Neural cell (in vitro differentiated cells): Measurements from ENCODE around the gene MASP2. TPM values are rescaled to one million over a fixed set of nuclear protein-coding genes. Genes with fewer than 3 reads are reported as not detected.

Source experiments
- H2AFZ ChIP-seq: fragments of 200-600, 300-800 bp; sonication (generic), shearing (Covaris generic); 2 replicates; pipeline ENCODE4 v1.6.0; 2014; ENCODE audit warnings: low read depth, mild to moderate bottlenecking, antibody characterized with exemption, low read length, moderate library complexity
- H3F3A ChIP-seq: fragments of 200-600 bp; shearing (Covaris generic); 2 replicates; pipeline ENCODE4 v1.6.1; 2016; ENCODE audit warnings: mild to moderate bottlenecking, moderate library complexity, mixed read lengths, antibody characterized with exemption, low read length; ENCODE audit not compliant: insufficient read depth, poor library complexity, severe bottlenecking
- H3K27ac ChIP-seq: fragments of 200-600, 300-800 bp; sonication (generic), shearing (Covaris generic); 2 replicates; pipeline ENCODE4 v1.5.1; 2014; ENCODE audit warnings: mild to moderate bottlenecking, low read length, moderate library complexity
- H3K27me3 ChIP-seq: fragments of 300-800, 200-600 bp; sonication (generic), shearing (Covaris generic); 2 replicates; pipeline ENCODE4 v1.6.0; 2014; ENCODE audit warnings: mild to moderate bottlenecking, low read depth, low read length, moderate library complexity; ENCODE audit not compliant: insufficient read depth
- H3K36me3 ChIP-seq: fragments of 300-800, 200-600 bp; sonication (generic), shearing (Covaris generic); 2 replicates; pipeline ENCODE4 v1.5.1; 2014; ENCODE audit warnings: mild to moderate bottlenecking, antibody characterized with exemption, low read length, moderate library complexity; ENCODE audit not compliant: insufficient read depth
- H3K4me2 ChIP-seq: fragments of 300-800, 200-600 bp; sonication (generic), shearing (Covaris generic); 2 replicates; pipeline ENCODE4 v1.6.0; 2014; ENCODE audit warnings: mild to moderate bottlenecking, low read length
- H3K4me3 ChIP-seq: fragments of 300-800, 200-600 bp; sonication (generic), shearing (Covaris generic); 2 replicates; pipeline ENCODE4 v1.5.1; 2014; ENCODE audit warnings: mild to moderate bottlenecking, low read length, moderate library complexity
- H3K79me2 ChIP-seq: fragments of 200-600 bp; shearing (Covaris generic); replicated peaks from 2 replicates; pipeline ENCODE4 v1.6.0; 2014; ENCODE audit warnings: mild to moderate bottlenecking, low read length, moderate library complexity; ENCODE audit not compliant: insufficient read depth
- H3K9ac ChIP-seq: fragments of 300-800, 200-600 bp; sonication (generic), shearing (Covaris generic); 2 replicates; pipeline ENCODE4 v1.6.1; 2016; ENCODE audit warnings: mild to moderate bottlenecking, low read length, mixed read lengths
- H3K9me2 ChIP-seq: fragments of 200-600 bp; shearing (Covaris generic); 2 replicates; pipeline ENCODE4 v1.6.1; 2016; ENCODE audit warnings: mild to moderate bottlenecking, low read length, mixed read lengths; ENCODE audit not compliant: insufficient read depth
- H3K9me3 ChIP-seq: fragments of 200-600, 300-800 bp; sonication (generic), shearing (Covaris generic); 2 replicates; pipeline ENCODE4 v1.6.1; 2016; ENCODE audit warnings: mild to moderate bottlenecking, mixed run types, low read length, moderate library complexity, mixed read lengths
- H4K20me1 ChIP-seq: fragments of 200-600 bp; shearing (Covaris generic); 2 replicates; pipeline ENCODE4 v1.6.1; 2016; ENCODE audit warnings: mild to moderate bottlenecking, mixed run types; ENCODE audit not compliant: insufficient read depth
- EP300 ChIP-seq: fragments of 450-650 bp; conservative IDR thresholded peaks from 2 replicates; pipeline ENCODE4 v1.6.1; 2014; ENCODE audit warnings: antibody characterized with exemption, mild to moderate bottlenecking, moderate library complexity; ENCODE audit not compliant: poor library complexity, severe bottlenecking
- EZH2 ChIP-seq: fragments of 200-600, 300-800 bp; shearing (Covaris generic), sonication (generic); IDR thresholded peaks from 2 replicates; pipeline ENCODE4 v1.6.1; 2014; ENCODE audit warnings: antibody characterized with exemption, low read length, borderline replicate concordance, mild to moderate bottlenecking; ENCODE audit not compliant: insufficient read depth, poor library complexity, severe bottlenecking
- MXI1 ChIP-seq: fragments of 450-650 bp; conservative IDR thresholded peaks from 2 replicates; pipeline ENCODE4 v1.6.1; 2014; ENCODE audit warnings: antibody characterized with exemption, mild to moderate bottlenecking; ENCODE audit not compliant: poor library complexity, severe bottlenecking
- POLR2AphosphoS5 ChIP-seq: IDR thresholded peaks from 2 replicates; pipeline ENCODE4 v1.6.1; 2012
- RAD21 ChIP-seq: fragments of 450-650 bp; conservative IDR thresholded peaks from 2 replicates; pipeline ENCODE4 v1.6.1; 2014; ENCODE audit warnings: antibody characterized with exemption, mild to moderate bottlenecking, moderate library complexity
- SMC3 ChIP-seq: fragments of 450-650 bp; conservative IDR thresholded peaks from 2 replicates; pipeline ENCODE4 v1.6.1; 2014; ENCODE audit warnings: antibody characterized with exemption, mild to moderate bottlenecking, moderate library complexity; ENCODE audit not compliant: poor library complexity
- TAF1 ChIP-seq: IDR thresholded peaks from 2 replicates; pipeline ENCODE4 v1.6.1; 2012; ENCODE audit warnings: low read depth
- polyA plus RNA-seq: library from polyadenylated mRNA; depleted of rRNA; stranded (reverse); fragments of >200 nt; gene quantifications from 2 replicates; pipeline ENCODE4 v1.2.3, GENCODE V29; 2014
- TF ChIP-seq, protein P1 (sequence below): fragments of 450-650 bp; IDR thresholded peaks from 2 replicates; pipeline ENCODE4 v1.5.1; 2014; ENCODE audit warnings: antibody characterized with exemption, mild to moderate bottlenecking, moderate library complexity; ENCODE audit not compliant: poor library complexity, severe bottlenecking
- TF ChIP-seq, protein P2 (sequence below): IDR thresholded peaks from 2 replicates; pipeline ENCODE4 v1.6.1; 2012; ENCODE audit warnings: borderline replicate concordance

The MASP2 gene
- polyA plus RNA-seq, 1 donor from 2014 or later, result not detected

- Histone ChIP-seq H2AFZ (no peak overlapping the region), H3K9me2 (no peaks in the 10 kb centered on the region), H3K79me2 (no peaks in the 10 kb centered on the region), H3K27me3 (no peaks in the 10 kb centered on the region), H3K36me3 (peaks cover 5% of the 10 kb centered on the region), H3K9ac (no peak overlapping the region), H4K20me1 (no peaks in the 10 kb centered on the region), H3K9me3 (no peaks in the 10 kb centered on the region), H3K27ac (no peak overlapping the region), H3K4me2 (no peak overlapping the region), H3K4me3 (no peak overlapping the region), H3F3A (no peaks in the 10 kb centered on the region)
- no peak for TF ChIP-seq SMC3
- TF ChIP-seq EZH2, result no peak
- no peak for TF ChIP-seq RAD21
- no peak for TF ChIP-seq EP300
- TF ChIP-seq, protein P1, sequence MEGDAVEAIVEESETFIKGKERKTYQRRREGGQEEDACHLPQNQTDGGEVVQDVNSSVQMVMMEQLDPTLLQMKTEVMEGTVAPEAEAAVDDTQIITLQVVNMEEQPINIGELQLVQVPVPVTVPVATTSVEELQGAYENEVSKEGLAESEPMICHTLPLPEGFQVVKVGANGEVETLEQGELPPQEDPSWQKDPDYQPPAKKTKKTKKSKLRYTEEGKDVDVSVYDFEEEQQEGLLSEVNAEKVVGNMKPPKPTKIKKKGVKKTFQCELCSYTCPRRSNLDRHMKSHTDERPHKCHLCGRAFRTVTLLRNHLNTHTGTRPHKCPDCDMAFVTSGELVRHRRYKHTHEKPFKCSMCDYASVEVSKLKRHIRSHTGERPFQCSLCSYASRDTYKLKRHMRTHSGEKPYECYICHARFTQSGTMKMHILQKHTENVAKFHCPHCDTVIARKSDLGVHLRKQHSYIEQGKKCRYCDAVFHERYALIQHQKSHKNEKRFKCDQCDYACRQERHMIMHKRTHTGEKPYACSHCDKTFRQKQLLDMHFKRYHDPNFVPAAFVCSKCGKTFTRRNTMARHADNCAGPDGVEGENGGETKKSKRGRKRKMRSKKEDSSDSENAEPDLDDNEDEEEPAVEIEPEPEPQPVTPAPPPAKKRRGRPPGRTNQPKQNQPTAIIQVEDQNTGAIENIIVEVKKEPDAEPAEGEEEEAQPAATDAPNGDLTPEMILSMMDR, result no peak
Observed at GRCh38 chr1:11072216-11072917, 25.3 kb upstream of the MASP2 start.

DNA sequence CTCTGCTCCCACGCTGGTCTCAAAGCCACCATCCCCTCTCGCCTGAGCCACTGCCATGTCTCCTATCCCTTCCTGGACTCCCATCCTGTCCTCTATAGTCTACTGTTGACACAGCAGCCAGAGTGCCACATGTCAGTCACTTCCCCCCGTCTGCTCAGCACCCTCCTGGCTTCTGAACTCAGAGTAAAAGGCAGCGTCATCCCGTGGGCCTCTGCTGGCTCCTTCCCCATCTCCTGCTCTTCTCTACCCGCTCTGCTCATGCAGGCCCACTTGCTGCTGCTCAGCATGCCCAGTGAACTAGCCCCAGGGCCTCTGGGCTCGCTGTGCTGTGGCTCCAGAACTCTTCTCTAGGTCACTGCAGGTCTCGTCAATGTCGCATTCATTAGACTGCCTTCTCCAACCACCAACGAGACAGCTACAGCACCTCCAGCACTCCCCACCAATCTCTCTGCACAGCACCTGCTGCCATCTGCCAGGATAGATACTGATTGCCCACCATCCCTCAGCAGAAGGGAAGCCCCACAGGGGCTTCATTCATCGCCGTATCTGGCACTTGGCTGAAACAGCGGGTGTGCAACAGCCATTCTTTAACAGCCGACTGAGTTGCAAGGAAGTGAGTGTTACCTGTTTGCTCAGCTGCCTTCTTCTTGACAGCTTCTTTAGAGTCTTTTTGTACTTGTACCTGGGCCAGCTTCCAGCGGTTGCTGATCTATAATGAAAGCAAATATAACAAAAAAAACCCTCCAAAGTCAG is 24.6 kb upstream of the MASP2 start:
- no peak overlapping the region for H3K9ac ChIP-seq
- H3K4me3 ChIP-seq, result no peak overlapping the region
- H3K9me3 ChIP-seq, result no peaks in the 10 kb centered on the region
- TF ChIP-seq EZH2 (no peak), EP300 (no peak), RAD21 (no peak), POLR2AphosphoS5 (no peak), SMC3 (no peak), MXI1 (no peak), TAF1 (no peak)
- TF ChIP-seq, protein P2, sequence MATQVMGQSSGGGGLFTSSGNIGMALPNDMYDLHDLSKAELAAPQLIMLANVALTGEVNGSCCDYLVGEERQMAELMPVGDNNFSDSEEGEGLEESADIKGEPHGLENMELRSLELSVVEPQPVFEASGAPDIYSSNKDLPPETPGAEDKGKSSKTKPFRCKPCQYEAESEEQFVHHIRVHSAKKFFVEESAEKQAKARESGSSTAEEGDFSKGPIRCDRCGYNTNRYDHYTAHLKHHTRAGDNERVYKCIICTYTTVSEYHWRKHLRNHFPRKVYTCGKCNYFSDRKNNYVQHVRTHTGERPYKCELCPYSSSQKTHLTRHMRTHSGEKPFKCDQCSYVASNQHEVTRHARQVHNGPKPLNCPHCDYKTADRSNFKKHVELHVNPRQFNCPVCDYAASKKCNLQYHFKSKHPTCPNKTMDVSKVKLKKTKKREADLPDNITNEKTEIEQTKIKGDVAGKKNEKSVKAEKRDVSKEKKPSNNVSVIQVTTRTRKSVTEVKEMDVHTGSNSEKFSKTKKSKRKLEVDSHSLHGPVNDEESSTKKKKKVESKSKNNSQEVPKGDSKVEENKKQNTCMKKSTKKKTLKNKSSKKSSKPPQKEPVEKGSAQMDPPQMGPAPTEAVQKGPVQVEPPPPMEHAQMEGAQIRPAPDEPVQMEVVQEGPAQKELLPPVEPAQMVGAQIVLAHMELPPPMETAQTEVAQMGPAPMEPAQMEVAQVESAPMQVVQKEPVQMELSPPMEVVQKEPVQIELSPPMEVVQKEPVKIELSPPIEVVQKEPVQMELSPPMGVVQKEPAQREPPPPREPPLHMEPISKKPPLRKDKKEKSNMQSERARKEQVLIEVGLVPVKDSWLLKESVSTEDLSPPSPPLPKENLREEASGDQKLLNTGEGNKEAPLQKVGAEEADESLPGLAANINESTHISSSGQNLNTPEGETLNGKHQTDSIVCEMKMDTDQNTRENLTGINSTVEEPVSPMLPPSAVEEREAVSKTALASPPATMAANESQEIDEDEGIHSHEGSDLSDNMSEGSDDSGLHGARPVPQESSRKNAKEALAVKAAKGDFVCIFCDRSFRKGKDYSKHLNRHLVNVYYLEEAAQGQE, result no peak
- TF ChIP-seq, protein P1, result no peak
- no peak overlapping the region for H2AFZ ChIP-seq
- H3K79me2 ChIP-seq, result no peaks in the 10 kb centered on the region
- no peaks in the 10 kb centered on the region for H3F3A ChIP-seq
- no peaks in the 10 kb centered on the region for H3K9me2 ChIP-seq
- no peaks in the 10 kb centered on the region for H4K20me1 ChIP-seq
- H3K36me3 ChIP-seq, result peaks cover 5% of the 10 kb centered on the region
- H3K27me3 ChIP-seq, result no peaks in the 10 kb centered on the region
- H3K4me2 ChIP-seq, result no peak overlapping the region
- H3K27ac ChIP-seq, result no peak overlapping the region
